HUDEP-2 (cell line): Measurements from ENCODE around the gene CAPN1.
A peak's percentile ranks its signal among the peaks of the same experiment; 100 is the strongest.
"Not testable (repeated sequence)": the region's sequence is repeated elsewhere in the genome, so short reads cannot be mapped to it uniquely, and the experiment has no call there.

ENCODE experiments used
- DNase-seq, 76 experiments: peaks; one replicate each; lab custom pipeline; 2025; ENCODE audit not compliant: unreplicated experiment in 76 of 76; lab: John Stamatoyannopoulos, UW

The CAPN1 gene

DNA sequence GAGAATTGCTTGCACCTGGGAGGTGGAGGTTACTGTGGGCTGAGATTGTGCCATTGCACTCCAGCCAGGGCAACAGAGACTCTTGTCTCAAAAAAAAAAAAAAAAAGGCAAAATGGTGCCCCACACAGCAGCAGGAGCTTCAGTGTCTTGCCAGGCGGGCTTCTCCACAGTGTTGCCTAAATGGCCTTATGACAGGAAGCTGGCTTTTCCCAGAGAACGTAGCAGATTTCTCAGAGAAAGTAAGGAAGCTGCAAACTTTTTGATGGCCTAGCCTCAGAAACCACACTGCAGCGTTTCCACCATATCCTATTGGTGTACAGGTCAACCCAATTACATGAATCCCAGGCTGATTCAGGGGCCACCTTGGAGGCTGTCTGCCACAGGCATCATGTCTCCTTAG, 24.4 kb upstream of the CAPN1 start:
- no peak for DNase-seq

DNA sequence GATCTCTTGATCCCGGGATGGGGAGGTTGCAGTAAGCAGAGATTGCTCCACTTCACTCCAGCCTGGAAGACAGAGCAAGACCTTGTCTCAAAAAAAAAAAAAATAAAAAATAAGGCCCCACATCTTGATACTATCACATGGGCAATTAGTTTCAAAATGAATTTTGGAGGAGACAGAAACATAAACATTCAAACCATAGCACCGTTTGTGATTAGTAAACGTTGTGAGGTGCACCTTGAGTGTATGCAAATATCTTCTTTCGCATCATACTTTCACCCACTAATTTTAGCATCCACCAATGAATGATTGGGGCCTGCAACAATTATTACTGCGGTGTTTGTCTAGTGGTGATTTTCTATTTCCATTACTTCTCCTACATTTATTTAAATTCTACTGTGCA, 22.7 kb upstream of the CAPN1 start:
- DNase-seq: no peak

- DNase-seq: no peak
Measured at GRCh38 chr11:65160643-65161042, 21.1 kb upstream of the CAPN1 start.

- DNase-seq: no peak
Measured at GRCh38 chr11:65163684-65164083, 18.0 kb upstream of the CAPN1 start.

DNA sequence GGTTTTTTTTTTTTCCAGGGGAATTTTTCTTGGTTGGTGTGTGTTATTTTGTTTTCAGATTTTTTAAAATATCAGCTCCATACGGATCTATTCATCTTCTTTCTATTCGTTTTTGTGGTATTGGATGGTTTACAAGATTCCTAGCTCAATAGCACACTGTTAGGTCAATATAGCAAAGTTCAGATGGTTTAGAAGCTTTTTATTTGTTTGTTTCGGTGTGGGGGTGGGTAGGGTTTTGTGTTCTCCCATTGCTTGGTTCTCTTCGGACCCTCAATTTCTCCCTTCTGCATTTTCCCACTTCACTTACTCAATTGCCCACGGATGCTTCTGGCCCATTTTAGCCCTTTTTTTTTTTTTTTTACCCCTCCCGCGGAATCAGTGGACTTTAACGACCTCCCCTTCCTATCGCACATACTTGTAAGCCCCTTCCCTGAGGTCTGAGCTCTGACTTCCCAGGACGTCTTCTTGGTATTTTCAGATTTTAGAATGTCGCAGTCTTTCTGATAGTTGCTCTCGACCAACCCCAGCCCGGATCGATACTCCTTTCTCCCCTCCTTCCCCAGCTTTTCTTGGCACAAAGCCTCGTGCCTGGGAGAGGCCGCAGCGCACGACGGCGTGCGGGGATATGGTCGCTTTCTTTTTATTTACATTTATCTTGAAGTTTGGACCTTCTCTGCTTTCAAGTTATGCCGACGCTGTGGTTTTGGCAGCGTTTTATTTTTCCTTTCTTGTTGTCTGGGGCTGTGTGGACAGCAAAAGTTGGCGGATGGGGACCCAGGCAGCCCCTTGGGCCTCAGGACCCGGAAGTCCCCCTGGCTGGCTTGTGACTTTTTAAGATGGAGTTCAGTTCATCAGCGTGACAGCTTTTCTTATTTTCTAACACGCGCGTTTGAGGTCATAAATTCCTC, 16.1 kb upstream of the CAPN1 start:
- no peak for DNase-seq

DNA sequence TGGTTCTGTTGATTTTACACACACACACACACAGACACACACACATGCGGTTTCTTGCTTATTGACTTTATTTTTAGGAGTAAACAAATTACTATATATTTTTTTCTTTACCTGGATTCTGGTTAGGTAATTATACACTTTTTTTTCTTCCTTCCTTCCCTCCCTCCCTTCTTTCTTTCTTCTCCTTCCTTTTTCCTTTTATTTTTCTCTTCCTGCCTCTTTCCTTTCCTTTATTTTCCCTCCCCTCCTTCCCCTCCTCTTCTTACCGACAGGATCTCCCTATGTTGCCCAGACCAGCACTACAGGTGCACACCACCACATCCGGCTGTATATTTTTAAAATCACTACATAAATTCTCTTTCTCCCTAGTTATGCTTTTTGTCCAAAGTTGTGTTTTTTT, 14.8 kb upstream of the CAPN1 start:
- DNase-seq: no peak

- peak in 14 of 76 experiments; percentile 7 to 28 (median 18) for DNase-seq
Measured at GRCh38 chr11:65167656-65168055, 14.1 kb upstream of the CAPN1 start.

DNA sequence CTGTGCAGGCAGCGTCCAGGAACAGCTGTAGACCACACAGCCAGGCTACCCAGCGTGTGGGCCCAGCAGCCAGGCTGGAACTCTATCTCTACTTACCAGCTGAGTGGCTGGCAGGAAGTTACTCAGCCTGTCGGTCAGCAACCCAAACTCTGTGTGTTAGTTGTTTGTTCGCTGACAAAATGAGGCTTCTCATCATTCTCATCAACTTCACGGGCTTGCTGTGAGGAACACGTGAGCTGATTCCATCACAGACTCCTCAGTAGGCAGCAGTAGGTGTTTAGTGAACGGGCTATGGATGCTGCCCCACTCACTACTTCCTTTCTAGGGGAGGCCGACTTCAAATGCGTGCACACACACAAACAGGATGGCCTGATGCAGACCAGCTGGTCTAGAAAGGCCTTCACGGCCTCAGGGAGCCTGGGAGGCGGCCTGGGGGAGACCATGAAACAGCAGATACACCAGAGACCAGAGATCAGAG, 12.5 kb upstream of the CAPN1 start:
- DNase-seq: peak in 71 of 76 experiments; percentile 29 to 86 (median 64)

- DNase-seq: peak in 5 of 76 experiments; percentile 15 to 31 (median 21)
Measured at GRCh38 chr11:65170058-65170534, 11.6 kb upstream of the CAPN1 start, which contains the start of gene SPDYC. SPDYC (plus strand) TSS chr11:65170233; CDS start chr11:65171358, 1,125 bp downstream.

DNA sequence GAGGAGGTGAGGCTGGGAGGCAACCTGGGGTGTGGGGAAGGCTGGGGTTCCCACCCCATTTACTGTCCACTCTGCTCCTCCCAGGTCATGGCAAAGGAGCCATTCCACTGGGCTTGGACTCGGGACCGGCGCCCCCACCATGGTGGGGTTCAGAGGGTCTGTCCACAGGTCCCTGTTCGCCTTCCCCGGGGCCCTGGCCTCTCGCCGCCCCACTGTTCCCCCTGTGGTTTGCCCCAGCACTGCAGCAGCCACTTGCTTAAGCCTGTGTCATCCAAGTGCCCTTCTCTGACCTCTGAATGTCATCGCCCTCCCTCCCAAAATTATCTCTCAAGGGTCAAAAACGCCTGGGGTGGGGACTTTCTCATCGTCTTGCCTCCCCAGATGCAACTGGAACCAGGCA, 9.1 kb upstream of the CAPN1 start:
- DNase-seq: no peak

DNA sequence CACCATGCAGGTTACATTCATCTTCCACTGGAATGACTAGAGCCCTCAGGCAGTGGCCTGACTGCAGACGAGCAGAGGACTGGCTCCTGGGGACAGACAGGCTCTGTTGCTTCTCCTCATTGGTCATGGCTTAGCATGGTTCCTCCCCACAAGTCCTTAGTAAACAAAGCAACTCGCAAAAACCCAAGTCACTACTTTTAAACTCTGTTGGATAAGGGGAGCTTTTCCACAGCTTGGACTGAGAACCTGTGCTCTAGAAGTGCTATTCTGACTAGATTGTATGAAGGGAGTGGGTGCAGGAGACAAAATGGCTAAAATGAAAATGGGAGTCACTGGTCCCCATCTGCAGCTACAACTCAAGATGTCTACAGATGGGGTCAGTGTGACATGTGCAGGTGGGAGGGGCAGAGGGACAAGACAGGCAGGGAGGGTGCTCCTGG, 7.1 kb upstream of the CAPN1 start:
- not testable (repeated sequence) for DNase-seq

DNA sequence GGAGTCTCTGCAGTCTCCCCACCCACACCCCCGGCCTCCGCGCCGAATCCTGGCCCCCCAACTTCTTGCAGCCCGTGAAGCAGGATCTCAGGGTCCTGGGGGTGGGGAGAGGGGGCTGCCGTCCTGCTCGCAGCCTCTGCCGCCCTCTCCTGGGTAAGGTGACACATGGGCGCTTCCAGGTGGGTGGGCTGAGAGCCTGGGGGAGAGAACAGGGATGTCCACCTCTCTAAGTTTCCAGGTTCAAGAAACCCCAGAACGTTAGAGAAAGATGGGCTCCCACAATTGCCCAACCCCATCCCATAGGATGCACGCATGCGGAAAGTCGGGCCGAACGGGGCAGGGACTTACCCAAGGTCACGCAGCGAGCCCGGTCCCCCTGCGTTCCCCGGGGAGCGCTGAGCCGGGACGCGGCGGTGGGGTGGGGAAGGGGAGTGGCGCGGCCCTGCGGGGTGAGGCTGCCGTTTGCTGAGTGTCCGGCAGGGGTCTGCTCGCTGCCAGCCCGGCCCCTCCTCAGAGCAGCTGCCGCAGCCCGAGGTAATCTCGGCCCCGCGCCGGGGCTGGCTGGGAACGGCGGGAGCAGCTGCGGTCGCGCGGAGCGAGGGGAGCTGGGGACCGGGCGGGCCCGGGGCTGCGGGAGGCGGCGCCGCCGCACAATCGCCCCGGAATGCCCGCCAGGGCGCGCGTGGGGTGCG, 705 bp upstream of the CAPN1 start:
- peak in 50 of 76 experiments; percentile 14 to 77 (median 50) for DNase-seq

DNA sequence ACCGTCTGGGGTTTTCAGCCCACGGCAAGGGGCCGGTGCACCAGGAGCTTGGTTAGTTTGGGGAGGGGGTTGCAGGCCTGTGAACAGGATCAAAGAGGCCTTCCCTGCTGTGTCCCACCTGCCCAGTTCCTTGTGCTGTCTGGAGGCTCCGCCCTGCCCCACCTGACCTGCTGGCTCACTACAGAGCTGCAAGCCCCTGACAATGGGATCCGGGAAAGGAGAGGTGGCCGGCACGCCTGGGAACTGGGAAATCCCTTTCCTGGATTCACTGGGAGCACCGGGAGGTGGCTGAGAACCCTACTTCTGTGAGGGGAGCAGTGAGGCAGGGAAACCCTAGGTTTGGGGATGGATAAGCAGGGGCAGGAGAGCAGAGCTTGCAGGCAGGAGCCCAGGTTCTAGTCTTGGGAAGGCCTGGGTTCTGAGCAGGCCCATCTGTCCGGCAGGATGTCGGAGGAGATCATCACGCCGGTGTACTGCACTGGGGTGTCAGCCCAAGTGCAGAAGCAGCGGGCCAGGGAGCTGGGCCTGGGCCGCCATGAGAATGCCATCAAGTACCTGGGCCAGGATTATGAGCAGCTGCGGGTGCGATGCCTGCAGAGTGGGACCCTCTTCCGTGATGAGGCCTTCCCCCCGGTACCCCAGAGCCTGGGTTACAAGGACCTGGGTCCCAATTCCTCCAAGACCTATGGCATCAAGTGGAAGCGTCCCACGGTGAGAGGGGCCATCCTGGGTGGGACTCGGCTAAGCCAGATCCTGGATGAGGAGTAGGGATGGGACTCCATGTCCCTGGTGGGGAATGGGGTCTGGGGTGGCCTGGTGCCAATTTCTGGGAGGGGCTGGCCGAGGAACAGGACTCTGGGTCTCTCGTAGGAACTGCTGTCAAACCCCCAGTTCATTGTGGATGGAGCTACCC, 786 bp downstream of the CAPN1 start:
- peak in 2 of 76 experiments; percentile 13 to 26 for DNase-seq

- DNase-seq: no peak
Measured at GRCh38 chr11:65183201-65183891, 1.6 kb downstream of the CAPN1 start.

DNA sequence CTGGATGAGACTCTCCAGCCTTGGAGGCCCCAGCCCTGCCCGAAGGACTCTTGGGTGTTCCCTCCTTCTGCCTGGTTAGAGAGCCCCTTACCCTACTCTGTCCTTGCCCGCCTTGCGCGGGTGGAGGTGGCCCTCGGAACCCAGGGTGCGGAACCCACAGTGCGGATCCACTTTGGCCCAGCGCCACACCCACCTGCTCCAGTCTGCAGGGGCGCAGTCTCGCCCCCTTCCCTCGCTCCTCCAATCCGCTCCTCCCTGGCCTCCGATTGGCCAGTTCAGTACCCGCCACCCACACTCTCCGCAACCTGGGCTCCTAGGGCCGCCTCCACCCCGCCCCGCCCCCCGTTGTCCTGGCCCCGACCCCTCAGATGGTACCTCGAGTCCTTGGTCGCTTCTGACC, 2.4 kb downstream of the CAPN1 start:
- no peak for DNase-seq

GRCh38 chr11:65185171-65185570, 3.4 kb downstream of the CAPN1 start:
- no peak for DNase-seq

GRCh38 chr11:65185869-65186341, 4.2 kb downstream of the CAPN1 start:
- peak in 2 of 76 experiments; percentile 5 to 8 for DNase-seq

GRCh38 chr11:65186701-65187100, 5.0 kb downstream of the CAPN1 start:
- DNase-seq: no peak

GRCh38 chr11:65187146-65187675, 5.5 kb downstream of the CAPN1 start:
- peak in 36 of 76 experiments; percentile 6 to 46 (median 24) for DNase-seq
